Measurements from ENCODE around the gene SLC30A10.

The SLC30A10 gene

GRCh38 chr1:219927956-219928790 is at the start of gene SLC30A10:
TSS of gene SLC30A10 (minus strand) at chr1:219928557. CDS start at chr1:219928440, 117 bp downstream.
- TF ChIP-seq, protein P1, sequence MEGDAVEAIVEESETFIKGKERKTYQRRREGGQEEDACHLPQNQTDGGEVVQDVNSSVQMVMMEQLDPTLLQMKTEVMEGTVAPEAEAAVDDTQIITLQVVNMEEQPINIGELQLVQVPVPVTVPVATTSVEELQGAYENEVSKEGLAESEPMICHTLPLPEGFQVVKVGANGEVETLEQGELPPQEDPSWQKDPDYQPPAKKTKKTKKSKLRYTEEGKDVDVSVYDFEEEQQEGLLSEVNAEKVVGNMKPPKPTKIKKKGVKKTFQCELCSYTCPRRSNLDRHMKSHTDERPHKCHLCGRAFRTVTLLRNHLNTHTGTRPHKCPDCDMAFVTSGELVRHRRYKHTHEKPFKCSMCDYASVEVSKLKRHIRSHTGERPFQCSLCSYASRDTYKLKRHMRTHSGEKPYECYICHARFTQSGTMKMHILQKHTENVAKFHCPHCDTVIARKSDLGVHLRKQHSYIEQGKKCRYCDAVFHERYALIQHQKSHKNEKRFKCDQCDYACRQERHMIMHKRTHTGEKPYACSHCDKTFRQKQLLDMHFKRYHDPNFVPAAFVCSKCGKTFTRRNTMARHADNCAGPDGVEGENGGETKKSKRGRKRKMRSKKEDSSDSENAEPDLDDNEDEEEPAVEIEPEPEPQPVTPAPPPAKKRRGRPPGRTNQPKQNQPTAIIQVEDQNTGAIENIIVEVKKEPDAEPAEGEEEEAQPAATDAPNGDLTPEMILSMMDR (IDR thresholded peaks at IDR 0.05; ENCODE audit: low read depth, low read length): no peak
- in situ Hi-C loops (cut with HindIII; ENCODE audit: low sequenced_read_pairs): no loop called here
- no peak for DNase-seq (ENCODE audit: low read depth, low spot score)
- H3K4me3 ChIP-seq (ENCODE audit: low read depth, low read length): peak within 1 kb of the TSS; percentile 41

DNA sequence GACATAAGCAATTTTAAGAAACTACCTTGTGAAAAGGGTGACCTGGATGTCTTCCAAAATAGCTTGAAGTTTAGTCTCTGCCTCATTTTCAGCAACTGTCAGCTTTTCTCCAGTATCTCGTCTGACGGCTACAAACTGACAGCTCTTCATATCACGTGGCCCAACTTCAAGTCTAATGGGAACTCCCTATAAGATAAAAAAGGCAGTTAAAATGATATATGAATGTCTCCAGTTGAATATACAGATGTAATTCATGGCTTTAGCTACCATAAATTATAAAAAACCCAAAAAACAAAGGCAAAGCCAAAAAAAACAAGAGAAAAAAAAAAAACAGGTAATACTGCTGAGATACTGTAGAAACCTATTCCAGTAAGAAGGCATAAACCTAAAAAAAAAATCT is 44.9 kb upstream of the SLC30A10 start:
- H3K4me3 ChIP-seq (ENCODE audit: low read depth, low read length): no peak overlapping the region
- in situ Hi-C loops (cut with HindIII; ENCODE audit: low sequenced_read_pairs): no loop called here
- DNase-seq (ENCODE audit: low read depth, low spot score): no peak
- TF ChIP-seq, protein P1 (IDR thresholded peaks at IDR 0.05; ENCODE audit: low read depth, low read length): no peak

- in situ Hi-C loops (cut with HindIII; ENCODE audit: low sequenced_read_pairs): no loop called here
- DNase-seq (ENCODE audit: low read depth, low spot score): no peak
- H3K4me3 ChIP-seq (ENCODE audit: low read depth, low read length): no peak overlapping the region
- TF ChIP-seq, protein P1 (IDR thresholded peaks at IDR 0.05; ENCODE audit: low read depth, low read length): no peak
Measured at GRCh38 chr1:219967361-219967760, 39.0 kb upstream of the SLC30A10 start.

- DNase-seq (ENCODE audit: low read depth, low spot score): no peak
- no peak overlapping the region for H3K4me3 ChIP-seq (ENCODE audit: low read depth, low read length)
- TF ChIP-seq, protein P1 (IDR thresholded peaks at IDR 0.05; ENCODE audit: low read depth, low read length): no peak
- in situ Hi-C loops (cut with HindIII; ENCODE audit: low sequenced_read_pairs): no loop called here
Measured at GRCh38 chr1:219966071-219966349, 37.7 kb upstream of the SLC30A10 start.

DNA sequence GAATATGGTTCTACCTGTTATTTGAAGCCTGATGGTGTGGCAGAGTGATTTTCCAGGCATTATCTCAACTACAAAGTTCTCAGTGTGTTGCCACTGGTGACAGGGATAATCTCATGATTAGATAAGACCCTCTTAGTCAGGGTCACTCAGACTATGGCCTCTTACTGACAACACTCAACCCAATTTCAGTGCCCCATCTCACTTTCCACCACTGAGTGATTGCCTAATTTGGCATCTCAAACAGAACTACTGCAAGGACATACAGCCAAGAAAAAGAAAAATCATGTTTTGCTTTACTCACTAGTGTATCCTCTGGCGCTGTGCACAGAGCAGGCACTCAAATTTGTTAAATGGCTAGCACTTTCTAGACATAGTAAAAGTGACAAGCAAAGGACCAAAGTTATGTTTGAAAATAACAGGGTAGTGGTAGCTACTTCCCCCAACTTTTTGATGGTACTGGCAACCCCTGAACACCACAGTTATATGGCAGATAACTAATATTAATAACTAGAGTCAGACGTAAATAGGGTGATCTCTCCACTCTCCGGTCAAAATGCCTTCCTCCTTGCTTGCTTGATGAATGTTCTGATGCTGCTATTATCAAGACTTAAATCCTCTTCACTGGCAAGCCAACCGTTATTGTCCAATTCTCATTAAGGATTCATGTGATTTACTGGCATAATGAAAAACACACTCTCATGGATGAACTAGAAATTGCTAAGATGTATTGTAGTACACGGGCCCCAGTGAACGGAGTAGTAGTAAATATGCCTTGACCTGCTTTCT is 37.1 kb upstream of the SLC30A10 start:
- in situ Hi-C loops (cut with HindIII; ENCODE audit: low sequenced_read_pairs): no loop called here
- H3K4me3 ChIP-seq (ENCODE audit: low read depth, low read length): no peak overlapping the region
- TF ChIP-seq, protein P1 (IDR thresholded peaks at IDR 0.05; ENCODE audit: low read depth, low read length): no peak
- no peak for DNase-seq (ENCODE audit: low read depth, low spot score)

GRCh38 chr1:219963432-219963831 is 35.1 kb upstream of the SLC30A10 start:
- TF ChIP-seq, protein P1 (IDR thresholded peaks at IDR 0.05; ENCODE audit: low read depth, low read length): no peak
- no peak overlapping the region for H3K4me3 ChIP-seq (ENCODE audit: low read depth, low read length)
- DNase-seq (ENCODE audit: low read depth, low spot score): no peak
- in situ Hi-C loops (cut with HindIII; ENCODE audit: low sequenced_read_pairs): no loop called here

Data from astrocyte of the spinal cord (primary cell).